Adrenal gland (tissue), 5 donors: ENCODE results near the gene PHIP.

ENCODE experiments used
- POLR2A ChIP-seq, 2 donors: fragments of 450-650 bp; IDR thresholded peaks; one replicate each; pipeline ENCODE4 v1.6.1; 2017; ENCODE audit warnings: antibody characterized with exemption in 2 of 2, mild to moderate bottlenecking in 2 of 2, moderate library complexity in 1 of 2
- TF ChIP-seq, protein P1 (sequence below), 6 experiments: fragments of 450-650 bp in 4 of 6; fragments of 200-600 bp in 2 of 6; sonication (generic) in 1 of 6; IDR thresholded peaks; 1 replicate in 5 of 6; 2 replicates in 1 of 6; pipeline versions ENCODE4 v1.5.1 to v1.8.0; 2016 to 2021; ENCODE audit warnings: antibody characterized with exemption in 6 of 6, mild to moderate bottlenecking in 2 of 6, moderate library complexity in 1 of 6
- donor health status: DM: no; HTN: no; CAD: no.

GRCh38 chr6:79073888-79074287 lies 4.2 kb downstream of the PHIP start:
- TF ChIP-seq POLR2A (IDR thresholded peaks at IDR 0.05) = no peak
- TF ChIP-seq, protein P1, sequence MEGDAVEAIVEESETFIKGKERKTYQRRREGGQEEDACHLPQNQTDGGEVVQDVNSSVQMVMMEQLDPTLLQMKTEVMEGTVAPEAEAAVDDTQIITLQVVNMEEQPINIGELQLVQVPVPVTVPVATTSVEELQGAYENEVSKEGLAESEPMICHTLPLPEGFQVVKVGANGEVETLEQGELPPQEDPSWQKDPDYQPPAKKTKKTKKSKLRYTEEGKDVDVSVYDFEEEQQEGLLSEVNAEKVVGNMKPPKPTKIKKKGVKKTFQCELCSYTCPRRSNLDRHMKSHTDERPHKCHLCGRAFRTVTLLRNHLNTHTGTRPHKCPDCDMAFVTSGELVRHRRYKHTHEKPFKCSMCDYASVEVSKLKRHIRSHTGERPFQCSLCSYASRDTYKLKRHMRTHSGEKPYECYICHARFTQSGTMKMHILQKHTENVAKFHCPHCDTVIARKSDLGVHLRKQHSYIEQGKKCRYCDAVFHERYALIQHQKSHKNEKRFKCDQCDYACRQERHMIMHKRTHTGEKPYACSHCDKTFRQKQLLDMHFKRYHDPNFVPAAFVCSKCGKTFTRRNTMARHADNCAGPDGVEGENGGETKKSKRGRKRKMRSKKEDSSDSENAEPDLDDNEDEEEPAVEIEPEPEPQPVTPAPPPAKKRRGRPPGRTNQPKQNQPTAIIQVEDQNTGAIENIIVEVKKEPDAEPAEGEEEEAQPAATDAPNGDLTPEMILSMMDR (IDR thresholded peaks at IDR 0.05) = no peak
